AG09309 (cell line): ENCODE results near the gene LMCD1.
A peak's percentile ranks its signal among the peaks of the same experiment; 100 is the strongest.

Source experiments
- DNase-seq: peaks from one replicate; pipeline ENCODE4 v3.0.0-alpha.2; 2010; ENCODE audit warnings: low read depth
- H3K4me3 ChIP-seq: 2 replicates; pipeline ENCODE4 v1.5.1; 2011; ENCODE audit warnings: mild to moderate bottlenecking, low read depth, low read length, moderate library complexity; ENCODE audit not compliant: control insufficient read depth
- TF ChIP-seq, protein P1 (sequence below): IDR thresholded peaks from 2 replicates; pipeline ENCODE4 v1.5.1; 2011; ENCODE audit warnings: mild to moderate bottlenecking, low read depth, low read length, inconsistent platforms; ENCODE audit not compliant: insufficient read depth, control insufficient read depth; ENCODE audit errors: missing control alignments

Gene LMCD1

GRCh38 chr3:8486936-8487335, 14.7 kb upstream of the LMCD1 start:
- no peak for DNase-seq
- TF ChIP-seq, protein P1, sequence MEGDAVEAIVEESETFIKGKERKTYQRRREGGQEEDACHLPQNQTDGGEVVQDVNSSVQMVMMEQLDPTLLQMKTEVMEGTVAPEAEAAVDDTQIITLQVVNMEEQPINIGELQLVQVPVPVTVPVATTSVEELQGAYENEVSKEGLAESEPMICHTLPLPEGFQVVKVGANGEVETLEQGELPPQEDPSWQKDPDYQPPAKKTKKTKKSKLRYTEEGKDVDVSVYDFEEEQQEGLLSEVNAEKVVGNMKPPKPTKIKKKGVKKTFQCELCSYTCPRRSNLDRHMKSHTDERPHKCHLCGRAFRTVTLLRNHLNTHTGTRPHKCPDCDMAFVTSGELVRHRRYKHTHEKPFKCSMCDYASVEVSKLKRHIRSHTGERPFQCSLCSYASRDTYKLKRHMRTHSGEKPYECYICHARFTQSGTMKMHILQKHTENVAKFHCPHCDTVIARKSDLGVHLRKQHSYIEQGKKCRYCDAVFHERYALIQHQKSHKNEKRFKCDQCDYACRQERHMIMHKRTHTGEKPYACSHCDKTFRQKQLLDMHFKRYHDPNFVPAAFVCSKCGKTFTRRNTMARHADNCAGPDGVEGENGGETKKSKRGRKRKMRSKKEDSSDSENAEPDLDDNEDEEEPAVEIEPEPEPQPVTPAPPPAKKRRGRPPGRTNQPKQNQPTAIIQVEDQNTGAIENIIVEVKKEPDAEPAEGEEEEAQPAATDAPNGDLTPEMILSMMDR: no peak
- H3K4me3 ChIP-seq: no peak overlapping the region

DNA sequence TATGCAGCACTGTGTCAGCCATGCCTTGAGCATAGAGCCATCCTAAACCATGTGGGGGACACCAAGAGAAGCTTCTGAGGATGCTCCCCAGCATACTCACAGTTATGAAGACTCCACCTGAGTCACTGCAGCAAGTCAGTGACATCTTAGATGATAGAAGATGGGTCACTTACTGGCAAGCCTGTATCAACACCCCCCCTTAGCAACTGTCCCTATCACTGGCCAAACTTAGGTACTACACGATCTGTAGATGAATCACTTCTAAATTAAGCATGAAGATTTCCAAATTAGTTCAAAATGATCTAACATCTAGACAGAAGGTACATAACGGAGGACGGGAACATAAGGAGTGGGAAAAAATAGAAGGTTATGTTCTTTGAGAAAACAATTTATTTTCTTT, 13.2 kb upstream of the LMCD1 start:
- no peak for DNase-seq
- TF ChIP-seq, protein P1: no peak
- H3K4me3 ChIP-seq: no peak overlapping the region

GRCh38 chr3:8488877-8489276, 12.7 kb upstream of the LMCD1 start:
- TF ChIP-seq, protein P1: no peak
- H3K4me3 ChIP-seq: no peak overlapping the region
- peak; percentile 80 for DNase-seq

- TF ChIP-seq, protein P1: no peak
- no peak for DNase-seq
- no peak overlapping the region for H3K4me3 ChIP-seq
Measured at GRCh38 chr3:8489278-8489792, 12.3 kb upstream of the LMCD1 start.

GRCh38 chr3:8490079-8490552, 11.5 kb upstream of the LMCD1 start:
- no peak overlapping the region for H3K4me3 ChIP-seq
- peak; percentile 94 for DNase-seq
- TF ChIP-seq, protein P1: no peak

DNA sequence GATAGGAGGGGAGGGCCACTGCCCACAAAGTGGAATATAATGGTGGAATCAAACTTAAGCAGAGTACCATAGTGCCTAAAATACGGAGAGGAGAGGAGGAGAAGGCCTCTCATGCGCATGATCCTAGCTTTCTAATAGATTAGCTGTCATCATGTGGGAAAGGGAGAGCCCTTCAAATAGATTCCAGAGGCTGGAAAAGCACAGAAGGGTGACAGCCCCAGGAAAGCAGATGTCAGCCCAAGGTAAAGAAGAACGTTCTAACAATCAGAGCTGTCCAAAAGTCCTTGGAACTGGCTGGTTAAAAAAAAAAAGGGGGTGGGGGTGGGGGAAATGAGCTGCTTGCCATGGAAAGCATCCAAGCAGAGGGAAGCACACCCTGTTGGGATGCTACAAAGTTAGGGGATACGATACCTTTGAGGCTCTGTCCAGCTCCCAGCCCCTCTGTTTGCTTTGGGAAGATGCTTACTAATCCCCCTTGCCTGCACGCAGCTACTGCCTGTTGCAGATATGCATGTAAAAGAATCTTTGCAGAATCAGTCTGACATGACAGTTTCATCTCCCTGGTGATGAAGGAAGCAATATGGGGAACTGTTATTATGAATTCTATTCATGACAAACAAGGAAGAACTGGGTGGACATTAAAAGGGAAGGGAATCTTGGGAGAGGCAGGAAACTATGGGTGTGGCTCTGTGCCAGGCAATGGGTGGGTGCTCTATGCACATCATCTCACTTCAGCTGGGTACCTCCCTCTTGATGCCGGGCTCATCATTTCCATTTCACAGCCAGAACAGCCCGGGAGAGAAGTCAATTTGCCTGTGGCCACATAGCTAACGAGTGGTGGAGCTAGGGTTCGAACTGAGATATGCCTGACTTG, 10.1 kb upstream of the LMCD1 start:
- TF ChIP-seq, protein P1: no peak

More for the DNA sequence above, 10.1 kb upstream of the LMCD1 start:
- DNase-seq: no peak
- H3K4me3 ChIP-seq: no peak overlapping the region
